Endometrial microvascular endothelial cells (primary cell): ENCODE data around the gene DEPDC5. TPM values are rescaled to one million over a fixed set of nuclear protein-coding genes. Genes with fewer than 3 reads are reported as not detected.

Experiments
- in situ Hi-C: cut with HindIII; loops from 2 replicates; pipeline ENCODE4 v1.10.0; 2017; ENCODE audit warnings: low sequenced_read_pairs, low pct_unique_long_range_greater_than_20kb; ENCODE audit errors: inconsistent ontology term
- total RNA-seq: library from RNA; depleted of rRNA; stranded (reverse); fragments of >200 nt; gene quantifications from one replicate; pipeline ENCODE4 v1.2.3, GENCODE V29; 2015; ENCODE audit errors: inconsistent ontology term

DEPDC5 gene
- total RNA-seq, 1 donor from 2014 or later: 14.9 TPM

DNA sequence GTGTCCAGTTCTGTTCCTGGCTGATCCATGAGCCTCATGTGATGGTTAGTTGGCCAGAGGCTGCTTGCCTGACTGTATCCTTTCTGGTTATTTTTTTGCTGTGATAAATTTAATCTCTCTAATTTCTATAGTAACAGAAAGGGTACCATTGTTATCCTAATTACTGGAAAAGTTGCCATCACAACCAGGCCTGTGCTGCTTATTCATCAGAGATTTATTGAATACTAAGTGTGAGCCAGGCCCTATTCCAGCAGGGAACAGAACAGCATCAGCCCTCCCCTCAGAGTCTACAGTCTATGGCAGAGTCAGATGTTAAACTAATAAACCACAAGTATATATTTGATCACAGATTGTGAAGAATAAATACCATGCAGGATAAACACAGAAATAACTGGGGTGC, 86.8 kb downstream of the DEPDC5 start:
- in situ Hi-C loops: no loop called here

DNA sequence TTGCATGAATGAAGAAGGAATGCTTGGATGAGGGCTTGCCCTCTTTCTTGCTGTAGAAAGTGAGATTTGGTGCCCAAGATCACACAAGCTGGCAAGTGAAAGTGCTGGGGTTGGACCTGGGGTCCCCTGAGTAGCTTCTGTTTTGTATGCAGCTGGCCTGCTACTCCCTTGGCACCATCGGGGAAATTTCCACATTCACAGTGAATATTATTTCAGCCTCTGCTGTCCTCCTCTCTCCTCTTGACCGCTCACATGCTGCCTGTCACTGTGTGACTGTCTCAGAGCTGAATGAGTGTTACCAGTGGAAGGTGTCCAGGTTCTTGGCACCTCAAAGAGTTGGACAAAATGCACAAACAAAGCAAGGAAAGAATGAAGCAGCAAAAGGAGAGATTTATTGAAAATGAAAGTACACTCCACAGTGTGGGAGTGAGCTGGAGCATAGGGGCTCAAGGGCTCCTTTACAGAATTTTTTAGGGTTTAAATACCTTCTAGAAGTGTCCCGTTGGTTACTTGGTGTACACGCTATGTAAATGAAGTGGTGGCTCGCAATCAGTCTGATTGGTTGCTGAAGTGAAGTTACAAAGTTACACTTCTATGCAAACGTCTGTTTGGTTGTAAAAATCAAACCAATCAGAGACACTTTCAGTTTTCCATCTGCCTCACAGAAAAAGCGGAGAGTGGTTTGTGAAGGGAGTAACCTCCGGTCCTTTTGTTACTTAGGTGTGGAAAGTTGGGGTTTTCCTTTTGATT, 87.4 kb downstream of the DEPDC5 start:
- in situ Hi-C loops: no loop called here

- in situ Hi-C loops: no loop called here
These were observed 89.7 kb downstream of the DEPDC5 start for GRCh38 chr22:31843526-31843925.

- in situ Hi-C loops: no loop called here
These were observed 91.1 kb downstream of the DEPDC5 start for GRCh38 chr22:31844941-31845340.

- in situ Hi-C loops: no loop called here
These were observed 92.6 kb downstream of the DEPDC5 start for GRCh38 chr22:31846161-31847115.

- in situ Hi-C loops: no loop called here
These were observed 94.6 kb downstream of the DEPDC5 start for GRCh38 chr22:31848411-31848810.

DNA sequence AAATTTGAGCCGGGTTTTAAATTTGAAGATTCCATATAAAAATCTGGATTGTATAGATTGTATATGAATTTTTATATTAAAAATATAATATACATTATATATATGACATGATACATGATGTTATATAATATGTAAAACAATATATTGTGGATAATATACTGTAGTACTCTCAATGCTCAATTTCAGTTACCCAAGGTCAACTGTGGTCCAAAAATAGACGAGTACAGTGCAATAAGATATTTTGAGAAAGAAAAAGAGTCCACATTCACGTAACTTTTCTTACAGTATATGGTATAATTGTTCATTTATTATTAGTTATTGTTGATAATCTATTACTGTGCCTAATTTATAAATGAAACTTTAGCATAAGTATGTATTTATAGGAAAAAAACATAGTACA, 96.3 kb downstream of the DEPDC5 start:
- in situ Hi-C loops: no loop called here

- in situ Hi-C loops: no loop called here
These were observed 99.0 kb downstream of the DEPDC5 start for GRCh38 chr22:31852691-31853421.

DNA sequence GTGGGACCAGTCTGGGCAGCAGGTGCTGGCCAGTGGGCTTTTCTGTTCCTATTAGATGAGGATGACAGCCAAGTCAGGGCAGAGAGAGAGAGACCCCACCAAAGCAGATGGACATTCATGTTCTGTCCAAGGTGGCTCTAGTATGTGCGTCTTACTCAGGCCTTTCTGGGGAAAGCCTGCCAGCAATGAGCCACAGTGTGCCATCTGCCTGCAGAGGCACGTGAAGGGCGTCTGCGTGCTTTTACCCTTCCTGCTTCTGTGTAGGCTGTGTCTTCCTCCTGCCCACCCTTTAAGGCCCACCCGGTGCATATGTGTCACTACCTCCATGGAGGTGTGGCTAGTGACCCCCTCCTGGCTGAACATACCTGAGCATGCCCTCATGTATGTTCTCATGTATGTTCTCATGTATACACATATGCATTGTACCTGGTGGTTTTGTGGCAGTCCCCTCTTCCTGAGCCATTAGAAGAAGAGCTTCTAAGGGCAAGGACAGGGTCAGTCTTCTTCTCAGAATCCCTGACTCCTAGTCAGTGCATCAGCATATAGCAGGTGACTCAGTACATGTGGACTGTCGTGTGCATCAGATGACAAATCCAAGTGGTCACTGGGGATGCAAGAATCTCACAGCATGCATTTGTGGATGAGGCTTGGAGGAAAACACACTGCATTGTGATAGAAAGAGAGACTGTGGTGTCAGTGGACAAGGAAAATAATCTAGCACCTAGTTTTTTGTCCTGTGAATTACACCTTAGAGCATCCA, 100.1 kb downstream of the DEPDC5 start:
- in situ Hi-C loops: no loop called here

- in situ Hi-C loops: no loop called here
These were observed 103.4 kb downstream of the DEPDC5 start for GRCh38 chr22:31857247-31857646.

- in situ Hi-C loops: no loop called here
These were observed 107.5 kb downstream of the DEPDC5 start for GRCh38 chr22:31861226-31861840.

DNA sequence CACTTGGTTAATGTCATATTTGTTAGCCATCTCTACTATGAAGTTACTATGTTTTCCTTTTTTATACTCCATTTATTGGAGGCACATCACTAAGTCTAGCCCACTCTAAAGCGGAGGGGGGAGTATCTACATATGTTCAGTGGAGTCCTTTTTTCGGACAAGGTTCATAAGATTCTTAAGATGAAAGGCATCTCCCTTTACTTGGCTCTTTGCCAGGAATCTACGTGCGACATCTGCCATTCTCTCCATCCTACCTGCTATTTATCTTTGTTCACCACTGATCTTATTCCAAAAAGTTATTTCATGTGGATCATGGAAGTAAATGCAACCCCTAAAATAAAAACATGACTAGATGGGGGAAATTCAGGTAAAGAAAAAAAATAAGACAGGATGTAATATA, 113.1 kb downstream of the DEPDC5 start:
- in situ Hi-C loops: no loop called here

DNA sequence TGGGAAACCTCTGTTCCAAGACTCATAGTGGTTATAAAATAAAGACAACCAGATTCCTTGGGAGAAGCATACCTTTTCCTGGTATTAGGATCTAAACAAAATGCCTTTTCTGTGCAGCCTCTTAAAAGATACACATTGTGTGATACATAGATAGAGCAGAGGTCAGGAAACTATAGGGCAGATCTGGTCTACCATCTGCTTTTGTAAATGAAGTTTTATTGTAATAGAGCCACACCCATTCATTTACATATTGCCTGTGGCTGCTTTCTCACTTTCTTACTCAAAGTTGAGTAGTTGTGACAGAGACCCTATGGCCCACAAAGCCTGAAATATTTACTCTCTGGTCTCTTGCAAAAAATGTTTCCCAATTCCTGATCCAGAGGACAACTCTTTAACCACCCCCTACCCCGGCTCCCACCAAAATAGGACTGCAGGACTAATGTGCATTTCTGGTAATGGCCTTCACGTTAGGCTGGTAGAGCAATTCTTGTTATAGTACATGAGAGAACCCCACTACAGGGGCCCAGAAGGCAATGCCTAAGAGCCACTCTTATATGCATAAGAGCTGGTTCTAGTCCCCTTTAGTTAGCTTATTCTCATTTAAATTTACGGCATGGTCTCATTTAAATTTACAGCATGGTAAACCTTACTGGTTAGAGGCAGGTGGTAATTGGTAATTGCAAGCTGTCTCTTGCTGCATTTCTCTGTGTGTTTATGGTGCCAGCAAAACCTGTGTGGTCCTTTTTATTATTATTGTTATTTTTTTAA, 113.8 kb downstream of the DEPDC5 start:
- in situ Hi-C loops: no loop called here

DNA sequence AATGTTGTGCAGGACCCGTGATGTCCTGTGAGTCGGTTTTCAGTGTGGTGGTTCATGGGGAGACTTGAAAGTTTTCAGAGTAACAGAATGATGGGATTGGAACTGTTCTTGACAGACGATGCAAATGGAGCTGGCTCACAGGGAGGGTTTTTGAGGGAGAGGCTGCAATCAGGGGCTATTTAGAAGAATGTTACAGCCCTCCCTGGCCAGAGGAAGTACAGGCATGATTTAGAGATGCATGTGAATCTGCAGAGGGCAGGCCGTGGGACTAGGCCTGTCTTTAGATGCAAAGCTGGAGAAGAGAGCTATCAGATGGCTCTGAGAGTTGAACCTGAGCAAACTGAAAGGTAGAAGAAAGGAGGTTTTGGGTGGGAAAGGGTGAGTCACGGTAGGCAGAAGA, 115.9 kb downstream of the DEPDC5 start:
- in situ Hi-C loops: no loop called here

- in situ Hi-C loops: no loop called here
These were observed 117.1 kb downstream of the DEPDC5 start for GRCh38 chr22:31870890-31871289.

GRCh38 chr22:31871480-31871879, 117.7 kb downstream of the DEPDC5 start:
- in situ Hi-C loops: no loop called here

- in situ Hi-C loops: no loop called here
These were observed 118.4 kb downstream of the DEPDC5 start for GRCh38 chr22:31872209-31872608.

GRCh38 chr22:31874821-31875220, 121.0 kb downstream of the DEPDC5 start:
- in situ Hi-C loops: no loop called here
